Effector memory CD4-positive, alpha-beta T cell (primary cell): Measurements from ENCODE around the gene HMGCL.
"Not testable (repeated sequence)": the region's sequence is repeated elsewhere in the genome, so short reads cannot be mapped to it uniquely, and the experiment has no call there.

Experiments used
- DNase-seq, 3 donors: peaks; one replicate each; pipeline ENCODE4 v3.0.0-alpha.2; 2020
- H3K27ac ChIP-seq: 2 replicates; pipeline ENCODE4 v1.7.0; 2013; ENCODE audit warnings: mild to moderate bottlenecking, low read length, moderate library complexity; ENCODE audit not compliant: insufficient read depth, poor library complexity, severe bottlenecking
- H3K27me3 ChIP-seq: replicated peaks from 2 replicates; pipeline ENCODE4 v1.7.0; 2013; ENCODE audit warnings: mild to moderate bottlenecking, low read length; ENCODE audit not compliant: insufficient read depth, control insufficient read depth, poor library complexity, severe bottlenecking
- H3K36me3 ChIP-seq: 2 replicates; pipeline ENCODE4 v1.7.0; 2013; ENCODE audit warnings: mild to moderate bottlenecking, low read length, moderate library complexity; ENCODE audit not compliant: control insufficient read depth, insufficient read depth
- H3K4me1 ChIP-seq: 2 replicates; pipeline ENCODE4 v1.7.0; 2013; ENCODE audit warnings: low read length, mild to moderate bottlenecking; ENCODE audit not compliant: control insufficient read depth, insufficient read depth, poor library complexity, severe bottlenecking
- H3K4me3 ChIP-seq: 2 replicates; pipeline ENCODE4 v1.7.0; 2013; ENCODE audit warnings: low read length, low read depth, mild to moderate bottlenecking; ENCODE audit not compliant: insufficient read depth, poor library complexity, severe bottlenecking
- H3K9me3 ChIP-seq: 2 replicates; pipeline ENCODE4 v1.7.0; 2013; ENCODE audit warnings: mild to moderate bottlenecking, low read length, moderate library complexity; ENCODE audit not compliant: control insufficient read depth

Gene HMGCL

DNA sequence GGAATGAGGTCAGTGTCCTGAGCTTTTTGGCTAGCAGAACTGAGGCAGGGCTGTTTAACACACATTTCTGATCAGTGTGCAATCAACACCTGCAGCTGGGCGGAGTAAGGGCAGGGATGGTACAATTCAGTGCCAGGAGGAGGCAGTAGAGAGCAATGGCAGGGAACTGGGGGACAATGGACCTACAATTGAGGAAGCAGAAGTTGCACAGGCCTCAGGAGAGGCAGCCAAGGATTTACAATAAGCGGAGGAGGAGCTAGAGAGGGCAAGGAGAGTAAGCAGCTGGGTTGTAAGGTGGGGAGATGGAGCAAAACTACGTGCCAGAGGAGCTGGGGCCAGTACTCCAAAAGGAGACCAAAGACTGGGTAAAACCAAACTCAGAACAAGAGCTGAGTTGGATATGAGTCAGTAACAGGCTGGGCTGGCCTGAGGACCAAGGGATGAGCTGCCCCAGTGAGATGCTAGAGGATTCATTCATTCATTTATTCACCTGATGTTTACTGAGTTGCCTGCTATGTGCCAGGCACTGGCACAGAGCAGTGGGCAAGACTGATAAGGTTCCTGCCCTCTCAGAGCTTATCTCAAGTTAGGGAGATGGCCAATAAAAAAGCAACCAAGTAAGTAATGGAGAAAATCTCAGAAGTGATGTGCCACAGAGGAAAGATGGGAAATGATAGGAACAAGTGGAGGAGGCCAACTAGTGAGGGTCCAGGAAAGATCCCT is 14.2 kb downstream of the HMGCL start:
- no peak overlapping the region for H3K27ac ChIP-seq
- peak in 1 of 3 donors; percentile 17 for DNase-seq

DNA sequence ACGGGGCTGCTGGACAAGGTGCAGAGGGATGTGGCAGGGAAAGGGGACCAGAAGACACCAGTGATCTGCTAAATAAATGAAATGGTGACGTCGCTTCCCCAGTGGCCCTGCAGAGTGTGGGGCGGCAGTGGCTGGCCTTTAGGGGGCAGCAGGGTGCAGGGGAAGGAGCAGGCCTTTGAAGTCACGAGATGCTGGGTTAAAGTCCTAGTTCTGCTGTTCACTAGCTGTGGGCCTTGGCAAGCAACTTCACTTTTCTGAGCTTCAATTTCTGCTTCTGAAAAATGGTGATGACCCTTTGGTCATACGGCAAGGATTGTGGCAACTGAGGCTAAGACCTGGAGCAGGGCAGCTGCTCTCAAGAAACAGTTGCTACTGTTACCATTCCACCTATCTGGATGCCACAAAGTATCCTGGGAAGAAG is 15.5 kb downstream of the HMGCL start:
- peak; percentile 62 to 70 (median 67) for DNase-seq
- Histone ChIP-seq H3K9me3 (no peaks in the 10 kb centered on the region), H3K27ac (no peak overlapping the region), H3K4me3 (no peak overlapping the region), H3K4me1 (no peaks in the 10 kb centered on the region), H3K27me3 (no peaks in the 10 kb centered on the region), H3K36me3 (peaks cover 15% of the 10 kb centered on the region)

More for the DNA sequence above, 14.2 kb downstream of the HMGCL start:
- Histone ChIP-seq H3K9me3 (no peaks in the 10 kb centered on the region), H3K4me1 (no peaks in the 10 kb centered on the region), H3K4me3 (no peak overlapping the region), H3K36me3 (peaks cover 20% of the 10 kb centered on the region), H3K27me3 (no peaks in the 10 kb centered on the region)

DNA sequence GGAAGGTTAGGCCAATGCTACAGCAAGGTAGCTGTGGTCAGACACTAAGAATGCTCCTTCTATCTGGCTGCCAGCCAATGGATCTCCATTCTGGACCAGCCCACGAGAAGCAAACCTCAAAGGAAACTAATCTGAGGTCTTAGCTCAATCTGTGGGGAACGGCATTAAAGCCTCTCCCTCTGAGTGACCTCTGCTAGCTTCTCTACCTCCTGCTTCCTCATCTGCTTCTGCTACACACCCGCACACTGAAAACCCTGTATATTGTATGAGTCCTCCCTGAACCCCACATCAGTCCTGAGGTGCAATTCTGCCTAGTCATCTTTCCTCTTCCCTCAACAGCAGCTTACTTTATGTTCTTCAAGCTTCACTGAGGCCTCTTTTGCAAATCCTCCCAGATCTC is 17.8 kb downstream of the HMGCL start:
- H3K9me3 ChIP-seq, result no peaks in the 10 kb centered on the region
- H3K4me3 ChIP-seq, result no peak overlapping the region
- DNase-seq, result no peak
- no peak overlapping the region for H3K27ac ChIP-seq
- no peaks in the 10 kb centered on the region for H3K4me1 ChIP-seq
- H3K36me3 ChIP-seq, result peaks cover 3% of the 10 kb centered on the region
- no peaks in the 10 kb centered on the region for H3K27me3 ChIP-seq

DNA sequence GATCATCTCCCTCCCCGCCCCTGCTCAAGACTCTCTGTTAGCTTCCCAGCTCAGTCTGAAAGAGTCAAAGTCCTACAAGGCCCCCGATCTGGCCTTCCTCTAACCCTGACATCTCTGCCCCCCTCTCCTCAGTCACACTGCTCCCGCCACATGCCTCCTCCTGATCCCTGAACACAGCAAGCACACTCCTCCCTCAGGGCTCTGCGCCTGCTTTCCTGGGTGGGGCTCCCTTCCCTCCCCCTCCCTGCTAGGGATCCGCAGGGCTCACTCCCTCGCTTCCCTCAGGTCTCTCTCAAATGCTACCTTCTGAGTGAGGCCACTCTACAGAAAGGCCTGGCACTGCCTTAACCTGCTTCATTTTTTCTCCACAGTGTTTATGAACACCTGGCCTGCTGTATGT is 18.9 kb downstream of the HMGCL start:
- Histone ChIP-seq H3K9me3 (no peaks in the 10 kb centered on the region), H3K4me1 (peaks cover 4% of the 10 kb centered on the region), H3K4me3 (no peak overlapping the region), H3K36me3 (no peaks in the 10 kb centered on the region), H3K27me3 (no peaks in the 10 kb centered on the region), H3K27ac (no peak overlapping the region)
- no peak for DNase-seq

DNA sequence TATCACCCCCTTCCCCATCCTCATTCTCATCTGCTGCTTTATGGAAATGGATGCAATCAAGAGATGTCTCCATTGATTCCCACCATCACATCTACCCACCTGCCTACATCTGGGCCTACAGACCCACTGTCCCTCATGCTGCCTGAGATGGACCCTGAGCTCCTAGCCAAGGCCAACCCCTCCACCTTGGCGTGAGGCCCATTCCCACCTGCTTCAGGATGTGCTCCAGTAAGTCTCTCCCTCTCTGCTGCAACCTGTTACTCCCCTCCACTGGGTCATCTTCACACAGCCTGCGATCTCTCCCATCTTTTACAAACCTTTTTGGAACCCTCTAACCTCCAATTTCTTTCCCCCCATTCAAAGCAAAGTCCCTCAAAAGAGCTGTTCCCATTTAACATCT is 20.2 kb downstream of the HMGCL start:
- H3K4me3 ChIP-seq, result no peak overlapping the region
- DNase-seq, result no peak
- H3K27me3 ChIP-seq, result no peaks in the 10 kb centered on the region
- no peaks in the 10 kb centered on the region for H3K36me3 ChIP-seq
- H3K4me1 ChIP-seq, result peaks cover 10% of the 10 kb centered on the region
- H3K9me3 ChIP-seq, result no peaks in the 10 kb centered on the region
- no peak overlapping the region for H3K27ac ChIP-seq

DNA sequence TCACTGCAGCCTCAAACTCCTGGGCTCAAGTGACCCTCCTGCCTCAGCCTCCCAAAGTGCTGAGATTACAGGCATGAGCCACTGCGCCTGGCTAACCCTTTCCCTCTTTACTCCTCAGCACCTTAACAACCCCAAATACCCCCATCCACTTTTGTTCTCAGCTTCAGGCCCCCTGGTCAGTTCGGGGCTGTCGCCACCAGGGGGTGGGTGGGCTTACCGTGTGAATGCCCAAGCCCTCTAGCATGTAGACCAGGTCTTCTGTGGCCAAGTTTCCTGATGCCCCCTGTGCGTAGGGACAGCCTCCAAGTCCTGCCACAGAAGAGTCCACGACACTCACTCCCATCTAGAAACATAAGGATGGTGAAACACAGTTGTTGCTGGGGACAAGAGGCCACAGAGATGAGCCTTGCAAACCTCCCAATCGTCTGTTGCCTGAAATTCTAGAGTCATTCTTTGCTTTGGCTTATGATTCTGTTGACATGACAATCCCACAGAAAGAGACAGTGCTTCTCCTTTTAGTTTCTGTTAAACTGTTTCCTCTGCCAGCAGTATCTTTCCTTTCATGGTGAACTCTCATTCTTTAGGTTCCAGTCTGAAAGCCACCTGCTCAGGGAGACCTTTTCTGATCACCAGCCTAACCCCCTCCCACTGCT is 20.9 kb downstream of the HMGCL start:
- Histone ChIP-seq H3K9me3 (no peaks in the 10 kb centered on the region), H3K36me3 (no peaks in the 10 kb centered on the region), H3K27ac (no peak overlapping the region), H3K4me3 (no peak overlapping the region), H3K27me3 (no peaks in the 10 kb centered on the region), H3K4me1 (peaks cover 17% of the 10 kb centered on the region)
- DNase-seq, result no peak

DNA sequence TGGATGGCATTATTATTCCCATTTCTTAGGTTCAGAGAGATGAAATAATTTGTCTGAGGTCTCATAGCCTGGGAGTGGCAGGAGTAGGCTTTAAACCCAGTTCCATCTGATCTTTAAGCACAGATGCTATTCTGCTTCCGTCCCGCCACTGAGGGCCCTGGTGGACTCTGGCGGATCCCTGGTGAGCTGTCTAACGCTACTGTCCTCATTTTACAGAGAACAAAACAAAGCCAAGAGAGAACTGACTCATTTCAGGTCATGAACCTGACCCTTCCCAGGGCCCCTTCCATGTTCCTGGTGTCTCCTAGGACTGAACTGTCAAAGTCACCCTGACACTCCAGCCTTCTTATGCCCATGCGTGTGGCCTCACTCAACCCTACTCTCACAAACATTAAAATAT is 21.6 kb downstream of the HMGCL start:
- Histone ChIP-seq H3K9me3 (no peaks in the 10 kb centered on the region), H3K27me3 (no peaks in the 10 kb centered on the region), H3K4me1 (peaks cover 20% of the 10 kb centered on the region), H3K4me3 (no peak overlapping the region), H3K27ac (no peak overlapping the region), H3K36me3 (no peaks in the 10 kb centered on the region)
- no peak for DNase-seq

DNA sequence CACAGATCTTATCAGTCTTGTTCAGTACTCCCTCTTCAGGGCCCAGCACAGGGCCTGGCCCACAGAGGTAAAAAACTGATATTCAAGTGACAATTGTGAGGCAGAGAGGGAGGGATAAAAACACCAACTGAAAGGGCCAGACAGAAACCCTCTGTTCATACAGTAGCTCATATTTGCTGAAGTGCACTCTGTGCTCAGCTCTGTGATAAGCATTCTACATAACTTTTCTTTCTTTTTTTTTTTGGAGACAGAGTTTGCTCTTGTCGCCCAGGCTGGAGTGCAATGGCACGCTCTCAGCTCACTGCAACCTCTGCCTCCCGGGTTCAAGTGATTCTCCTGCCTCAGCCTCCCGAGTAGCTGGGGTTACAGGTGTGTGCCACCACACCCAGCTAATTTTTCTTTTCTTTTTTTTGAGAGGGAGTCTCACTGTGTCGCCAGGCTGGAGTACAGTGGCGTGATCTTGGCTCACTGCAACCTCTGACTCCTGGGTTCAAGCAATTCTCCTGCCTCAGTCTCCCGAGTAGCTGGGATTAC is 22.4 kb downstream of the HMGCL start:
- H3K27ac ChIP-seq, H3K36me3 ChIP-seq, H3K27me3 ChIP-seq, H3K4me3 ChIP-seq, H3K9me3 ChIP-seq, DNase-seq: not testable (repeated sequence)
- peaks cover 20% of the 10 kb centered on the region for H3K4me1 ChIP-seq

DNA sequence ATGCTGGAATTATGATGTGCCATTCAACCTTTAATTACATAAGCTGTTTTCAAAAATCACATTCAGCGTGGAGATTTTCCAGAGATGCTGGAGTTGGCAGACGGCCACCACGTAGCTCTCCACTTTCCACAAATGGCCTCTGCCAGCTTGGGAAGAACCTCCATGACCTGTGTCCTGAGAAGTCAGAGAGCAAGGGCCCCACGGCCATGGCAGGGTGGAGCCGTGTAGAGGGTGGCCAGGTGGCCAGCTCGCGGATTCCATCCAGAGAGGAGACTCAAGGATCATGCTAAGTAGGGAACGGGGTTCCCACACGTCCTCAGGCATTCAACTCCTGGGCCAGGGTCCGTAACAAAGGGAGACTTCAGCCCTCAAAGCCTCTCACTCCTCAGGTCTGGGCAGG is 23.4 kb downstream of the HMGCL start:
- peaks cover 3% of the 10 kb centered on the region for H3K36me3 ChIP-seq
- peaks cover 20% of the 10 kb centered on the region for H3K4me1 ChIP-seq
- DNase-seq, result no peak
- H3K9me3 ChIP-seq, result no peaks in the 10 kb centered on the region
- H3K27ac ChIP-seq, result no peak overlapping the region
- H3K27me3 ChIP-seq, result no peaks in the 10 kb centered on the region
- H3K4me3 ChIP-seq, result no peak overlapping the region

DNA sequence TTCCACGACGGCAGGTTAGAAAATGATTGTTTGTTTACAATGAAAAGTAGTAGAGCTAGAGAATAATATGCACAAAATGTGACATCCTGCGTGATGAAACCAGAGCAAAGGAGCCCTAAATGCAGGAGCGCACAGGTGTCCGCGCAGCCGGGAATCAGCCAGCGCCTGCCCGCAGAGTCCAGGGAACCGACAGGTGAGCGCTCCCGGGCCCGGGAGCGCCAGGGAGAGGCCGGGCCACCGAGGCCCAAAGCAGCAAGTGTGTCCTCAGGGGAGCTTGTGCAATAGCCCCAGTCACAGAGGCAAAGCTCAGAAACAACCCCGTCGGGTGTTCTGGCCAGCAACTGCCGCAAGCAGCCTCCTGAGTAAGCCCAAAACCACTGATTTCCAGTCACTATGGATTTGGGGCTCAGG is 23.9 kb downstream of the HMGCL start:
- Histone ChIP-seq H3K27ac (peak overlapping the region; percentile 84), H3K4me3 (peak overlapping the region; percentile 92), H3K9me3 (no peaks in the 10 kb centered on the region), H3K27me3 (no peaks in the 10 kb centered on the region), H3K4me1 (peaks cover 20% of the 10 kb centered on the region), H3K36me3 (peaks cover 7% of the 10 kb centered on the region)
- DNase-seq, result no peak
